Inferior parietal cortex (tissue), 1 donor: ENCODE measurements around the gene TSPAN33.
"Not testable (repeated sequence)": the region's sequence is repeated elsewhere in the genome, so short reads cannot be mapped to it uniquely, and the experiment has no call there.

Experiments used
- DNase-seq: peaks from one replicate; pipeline ENCODE4 v3.0.0-alpha.2; 2016; ENCODE audit errors: extremely low spot score

TSPAN33 gene

DNA sequence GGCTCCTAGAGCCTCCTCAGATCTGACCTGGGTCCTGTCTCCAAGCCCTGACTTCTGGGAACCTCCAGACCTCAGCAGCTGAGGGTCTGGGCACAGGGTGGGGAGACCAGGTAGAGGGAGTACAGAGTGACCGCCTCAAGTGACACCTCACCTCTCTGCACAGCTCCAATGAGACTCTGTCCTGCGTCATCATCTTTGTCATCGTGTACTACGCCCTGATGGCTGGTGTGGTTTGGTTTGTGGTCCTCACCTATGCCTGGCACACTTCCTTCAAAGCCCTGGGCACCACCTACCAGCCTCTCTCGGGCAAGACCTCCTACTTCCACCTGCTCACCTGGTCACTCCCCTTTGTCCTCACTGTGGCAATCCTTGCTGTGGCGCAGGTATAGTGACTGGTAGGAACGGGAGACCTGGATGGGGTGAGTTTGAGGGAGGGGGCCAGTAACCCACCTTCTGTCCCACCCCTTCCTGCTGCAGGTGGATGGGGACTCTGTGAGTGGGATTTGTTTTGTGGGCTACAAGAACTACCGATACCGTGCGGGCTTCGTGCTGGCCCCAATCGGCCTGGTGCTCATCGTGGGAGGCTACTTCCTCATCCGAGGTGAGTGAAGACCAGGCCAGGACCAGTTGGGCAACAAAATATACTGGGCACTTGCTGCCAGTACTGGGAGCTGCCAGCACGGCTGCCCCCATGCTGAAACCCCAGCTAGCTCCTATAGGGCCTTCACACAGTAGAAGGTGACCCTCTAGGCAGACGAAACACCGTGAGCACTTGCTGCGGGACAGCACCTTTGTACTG is 61.7 kb downstream of the TSPAN33 start:
- no peak for DNase-seq

DNA sequence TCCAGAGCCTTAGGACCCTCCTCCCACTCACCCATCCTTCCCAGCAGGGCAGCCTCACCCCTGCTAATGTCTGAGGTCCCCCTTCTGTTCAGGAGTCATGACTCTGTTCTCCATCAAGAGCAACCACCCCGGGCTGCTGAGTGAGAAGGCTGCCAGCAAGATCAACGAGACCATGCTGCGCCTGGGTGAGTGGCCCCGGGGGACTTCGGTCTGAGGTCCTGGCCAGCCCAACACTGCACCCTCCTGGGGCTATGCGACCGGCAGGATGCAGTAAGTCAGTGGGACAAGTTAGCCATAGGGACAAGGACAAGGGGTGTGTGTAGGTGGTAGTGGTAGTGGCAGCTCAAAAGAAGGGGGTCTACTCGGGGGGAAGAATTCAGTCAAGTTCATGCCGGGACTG is 64.2 kb downstream of the TSPAN33 start:
- no peak for DNase-seq

DNA sequence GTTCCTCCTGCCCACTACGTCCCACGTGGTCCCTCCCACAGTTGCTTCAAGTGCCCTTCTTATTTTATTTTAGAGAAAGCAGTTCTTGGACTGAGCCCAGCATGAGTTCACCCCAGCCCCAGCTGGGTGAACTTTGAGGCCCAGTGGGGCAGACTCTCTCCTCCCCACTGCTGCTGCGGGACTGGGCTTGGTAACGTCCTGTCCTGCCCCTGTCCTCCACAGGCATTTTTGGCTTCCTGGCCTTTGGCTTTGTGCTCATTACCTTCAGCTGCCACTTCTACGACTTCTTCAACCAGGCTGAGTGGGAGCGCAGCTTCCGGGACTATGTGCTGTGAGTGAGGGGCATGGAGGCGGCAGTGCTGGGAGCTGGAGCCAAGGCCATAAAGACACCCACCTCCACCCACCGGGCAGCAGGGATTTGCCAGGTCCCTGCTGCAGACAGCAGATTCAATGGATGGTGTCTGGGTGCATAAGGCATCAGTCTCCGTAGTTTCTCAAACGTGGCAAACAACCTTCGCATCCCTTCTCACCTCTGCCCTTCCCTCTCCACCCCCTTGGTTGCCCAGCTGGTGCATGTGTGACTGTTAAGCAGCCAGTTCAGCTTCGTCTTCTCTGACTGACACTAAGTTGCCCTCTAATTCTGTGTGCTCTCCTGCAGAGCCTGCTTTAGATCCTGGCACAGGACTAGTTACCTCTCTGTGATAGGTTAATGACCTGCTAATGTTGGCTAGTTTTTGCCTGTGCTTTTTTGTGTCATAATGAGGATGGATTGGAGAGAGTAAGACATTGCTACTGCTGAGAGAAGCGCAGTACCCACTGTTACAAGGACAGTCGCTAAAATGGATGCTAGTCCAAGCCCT is 64.8 kb downstream of the TSPAN33 start:
- no peak for DNase-seq

DNA sequence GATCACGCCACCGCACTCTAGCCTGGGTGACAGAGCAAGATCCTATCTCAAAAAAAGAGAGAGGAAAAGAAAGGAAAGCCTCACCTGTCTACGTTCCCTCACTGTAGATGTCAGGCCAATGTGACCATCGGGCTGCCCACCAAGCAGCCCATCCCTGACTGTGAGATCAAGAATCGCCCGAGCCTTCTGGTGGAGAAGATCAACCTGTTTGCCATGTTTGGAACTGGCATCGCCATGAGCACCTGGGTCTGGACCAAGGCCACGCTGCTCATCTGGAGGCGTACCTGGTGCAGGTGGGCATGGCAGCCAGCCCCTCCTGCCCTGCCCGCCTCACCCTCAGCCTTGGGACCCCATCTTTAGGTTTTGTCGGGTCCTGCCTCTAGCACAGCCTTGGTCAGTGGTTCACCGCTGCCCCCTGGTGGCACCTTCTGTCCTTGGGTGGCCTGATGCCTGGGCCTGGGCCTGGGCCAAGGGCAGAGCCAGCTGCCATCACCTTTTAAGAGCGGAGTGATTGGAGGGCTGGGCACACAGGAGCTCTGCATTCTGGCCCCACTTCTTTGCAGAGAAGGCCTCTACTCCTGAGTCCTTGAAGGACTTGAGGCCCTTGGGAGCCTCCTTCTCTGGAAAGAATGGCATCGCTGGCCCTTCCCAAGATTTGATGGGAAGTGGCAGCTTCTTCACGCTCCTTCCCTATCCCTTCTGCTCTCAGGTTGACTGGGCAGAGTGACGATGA is 65.9 kb downstream of the TSPAN33 start:
- peak; percentile 75 for DNase-seq

DNA sequence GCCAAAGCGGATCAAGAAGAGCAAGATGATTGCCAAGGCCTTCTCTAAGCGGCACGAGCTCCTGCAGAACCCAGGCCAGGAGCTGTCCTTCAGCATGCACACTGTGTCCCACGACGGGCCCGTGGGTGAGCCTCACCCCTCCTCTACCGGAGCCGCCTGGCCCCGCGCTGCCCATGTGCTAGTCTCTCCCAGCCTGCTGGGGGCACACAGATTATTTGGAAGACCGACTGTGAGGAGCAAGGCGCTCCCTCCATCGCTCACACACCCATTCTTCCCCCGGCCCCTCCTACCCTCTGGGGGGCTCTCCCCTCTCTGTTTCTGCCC is 66.4 kb downstream of the TSPAN33 start:
- DNase-seq, result no peak

DNA sequence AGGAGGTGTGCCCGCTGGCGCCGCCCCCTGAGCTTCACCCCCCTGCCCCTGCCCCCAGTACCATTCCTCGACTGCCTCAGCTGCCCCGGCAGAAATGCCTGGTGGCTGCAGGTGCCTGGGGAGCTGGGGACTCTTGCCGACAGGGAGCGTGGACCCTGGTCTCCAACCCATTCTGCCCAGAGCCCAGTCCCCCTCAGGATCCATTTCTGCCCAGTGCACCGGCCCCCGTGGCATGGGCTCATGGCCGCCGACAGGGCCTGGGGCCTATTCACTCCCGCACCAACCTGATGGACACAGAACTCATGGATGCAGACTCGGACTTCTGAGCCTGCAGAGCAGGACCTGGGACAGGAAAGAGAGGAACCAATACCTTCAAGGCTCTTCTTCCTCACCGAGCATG is 67.6 kb downstream of the TSPAN33 start:
- DNase-seq, result no peak

DNA sequence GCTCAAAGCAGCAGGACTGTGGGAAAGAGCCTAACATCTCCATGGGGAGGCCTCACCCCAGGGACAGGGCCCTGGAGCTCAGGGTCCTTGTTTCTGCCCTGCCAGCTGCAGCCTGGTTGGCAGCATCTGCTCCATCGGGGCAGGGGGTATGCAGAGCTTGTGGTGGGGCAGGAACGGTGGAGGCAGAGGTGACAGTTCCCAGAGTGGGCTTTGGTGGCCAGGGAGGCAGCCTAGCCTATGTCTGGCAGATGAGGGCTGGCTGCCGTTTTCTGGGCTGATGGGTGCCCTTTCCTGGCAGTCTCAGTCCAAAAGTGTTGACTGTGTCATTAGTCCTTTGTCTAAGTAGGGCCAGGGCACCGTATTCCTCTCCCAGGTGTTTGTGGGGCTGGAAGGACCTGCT is 68.1 kb downstream of the TSPAN33 start:
- no peak for DNase-seq

DNA sequence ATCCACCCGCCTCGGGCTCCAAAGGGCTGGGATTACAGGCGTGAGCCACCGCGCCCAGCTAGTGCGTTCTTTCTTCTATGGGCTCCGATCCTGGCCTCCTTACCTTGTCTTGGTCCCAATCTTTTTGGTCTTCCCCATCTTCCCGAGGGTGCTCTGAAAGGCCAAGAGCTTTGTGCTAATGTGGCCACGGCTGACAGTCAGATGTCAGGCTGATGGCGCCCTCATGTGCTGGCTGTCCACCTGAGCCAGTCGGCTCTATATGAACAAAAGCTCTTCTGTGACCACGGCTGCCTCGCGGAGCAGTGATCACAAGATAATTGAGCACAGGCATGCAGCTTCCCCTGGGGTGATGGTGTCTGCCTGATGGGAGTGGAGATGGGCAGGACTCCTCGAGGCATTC is 69.3 kb downstream of the TSPAN33 start:
- no peak for DNase-seq

DNA sequence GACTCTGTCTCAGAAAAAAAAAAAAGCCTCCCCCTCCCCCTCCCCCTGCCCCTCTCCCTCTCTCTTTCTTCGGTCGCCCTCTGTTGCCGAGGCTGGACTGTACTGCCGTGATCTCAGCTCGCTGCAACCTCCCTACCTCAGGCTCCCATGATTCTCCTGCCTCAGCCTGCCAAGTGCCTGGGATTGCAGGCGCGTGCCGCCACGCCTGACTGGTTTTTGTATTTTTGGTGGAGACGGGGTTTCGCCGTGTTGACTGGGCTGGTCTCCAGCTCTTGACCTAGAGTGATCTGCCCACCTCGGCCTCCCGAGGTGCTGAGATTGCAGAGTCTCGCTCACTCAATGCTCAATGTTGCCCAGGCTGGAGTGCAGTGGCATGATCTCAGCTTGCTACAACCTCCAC is 71.2 kb downstream of the TSPAN33 start:
- DNase-seq, result not testable (repeated sequence)

DNA sequence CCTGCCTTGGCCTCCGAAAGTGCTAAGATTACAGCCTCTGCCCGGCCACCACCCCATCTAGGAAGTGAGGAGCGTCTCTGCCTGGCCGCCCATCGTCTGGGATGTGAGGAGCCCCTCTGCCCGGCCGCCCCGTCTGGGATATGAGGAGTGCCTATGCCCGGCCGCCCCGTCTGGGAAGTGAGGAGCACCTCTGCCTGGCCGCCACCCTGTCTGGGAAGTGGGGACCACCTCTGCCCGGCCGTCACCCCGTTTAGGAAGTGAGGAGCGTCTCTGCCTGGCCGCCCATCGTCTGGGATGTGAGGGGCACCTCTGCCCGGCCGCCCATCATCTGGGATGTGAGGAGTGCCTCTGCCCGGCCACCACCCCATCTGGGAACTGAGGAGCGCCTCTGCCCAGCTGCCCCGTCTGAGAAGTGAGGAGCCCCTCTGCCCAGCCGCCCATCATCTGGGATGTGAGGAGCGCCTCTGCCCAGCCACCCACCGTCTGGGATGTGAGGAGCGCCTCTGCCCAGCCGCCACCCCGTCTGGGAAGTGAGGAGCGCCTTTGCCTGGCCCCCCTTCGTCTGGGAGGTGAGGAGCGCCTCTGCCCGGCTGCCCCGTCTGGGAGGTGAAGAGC is 71.7 kb downstream of the TSPAN33 start:
- DNase-seq, result not testable (repeated sequence)

DNA sequence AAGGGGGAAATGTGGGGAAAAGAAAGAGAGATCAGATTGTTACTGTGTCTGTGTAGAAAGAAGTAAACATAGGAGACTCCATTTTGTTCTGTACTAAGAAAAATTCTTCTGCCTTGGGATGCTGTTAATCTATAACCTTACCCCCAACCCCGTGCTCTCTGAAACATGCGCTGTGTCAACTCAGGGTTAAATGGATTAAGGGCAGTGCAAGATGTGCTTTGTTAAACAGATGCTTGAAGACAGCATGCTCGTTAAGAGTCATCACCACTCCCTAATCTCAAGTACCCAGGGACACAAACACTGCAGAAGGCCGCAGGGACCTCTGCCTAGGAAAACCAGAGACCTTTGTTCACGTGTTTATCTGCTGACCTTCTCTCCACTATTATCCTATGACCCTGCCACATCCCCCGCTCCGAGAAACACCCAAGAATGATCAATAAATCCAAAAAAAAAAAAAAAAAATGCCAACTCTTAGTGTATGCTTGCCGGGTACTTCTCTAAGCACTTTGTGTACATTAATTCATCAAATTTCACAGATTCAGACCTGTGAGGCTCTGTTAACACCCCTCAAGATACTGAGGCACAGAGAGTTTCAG is 72.4 kb downstream of the TSPAN33 start:
- not testable (repeated sequence) for DNase-seq

DNA sequence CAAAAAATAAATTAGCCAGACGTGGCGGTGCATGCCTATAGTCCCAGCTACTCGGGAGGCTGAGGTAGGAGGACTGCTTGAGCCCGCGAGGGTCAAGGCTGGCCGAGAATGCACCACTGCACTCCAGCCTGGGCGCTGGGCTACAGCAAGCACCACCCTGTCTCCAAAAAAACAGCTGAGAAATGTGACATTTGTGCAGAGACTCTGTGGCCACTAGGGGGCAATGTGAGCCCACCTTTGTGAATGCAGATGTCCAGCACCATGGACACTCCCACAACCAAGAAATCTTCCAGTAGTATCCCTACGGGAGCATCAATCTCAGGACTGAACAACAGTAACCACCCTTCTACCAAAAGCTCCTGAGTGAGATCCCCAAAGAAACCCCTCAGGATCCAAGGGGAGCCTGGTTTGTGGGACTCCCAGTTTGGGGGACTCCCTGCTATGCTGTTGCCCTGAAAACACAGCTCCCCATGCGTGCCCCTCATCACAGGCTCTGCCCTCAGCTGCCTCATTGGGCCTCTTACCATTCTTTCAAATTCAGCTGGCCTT is 74.1 kb downstream of the TSPAN33 start:
- DNase-seq, result peak; percentile 96

DNA sequence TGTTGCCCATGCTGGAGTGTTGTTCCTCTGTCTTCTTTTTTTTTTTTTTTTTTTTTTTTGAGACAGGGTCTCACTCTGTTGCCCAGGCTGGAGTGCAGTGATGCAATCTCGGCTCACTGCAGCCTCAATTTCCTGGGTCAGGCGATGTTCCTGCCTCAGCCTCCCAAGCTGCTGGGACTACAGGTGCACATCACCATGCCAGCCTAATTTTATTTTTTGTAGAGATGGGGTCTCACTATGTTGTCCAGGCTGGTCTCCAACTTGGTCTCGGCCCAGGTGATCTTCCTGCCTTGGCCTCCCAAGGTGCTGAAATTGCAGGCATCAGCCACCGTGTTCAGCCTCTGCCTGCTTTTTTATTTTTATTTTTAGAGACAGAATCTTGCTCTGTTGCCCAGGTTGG is 74.7 kb downstream of the TSPAN33 start:
- not testable (repeated sequence) for DNase-seq
